ENCODE results near the gene MGME1.
"Not testable (repeated sequence)": the region's sequence is repeated elsewhere in the genome, so short reads cannot be mapped to it uniquely, and the experiment has no call there.

Gene MGME1

DNA sequence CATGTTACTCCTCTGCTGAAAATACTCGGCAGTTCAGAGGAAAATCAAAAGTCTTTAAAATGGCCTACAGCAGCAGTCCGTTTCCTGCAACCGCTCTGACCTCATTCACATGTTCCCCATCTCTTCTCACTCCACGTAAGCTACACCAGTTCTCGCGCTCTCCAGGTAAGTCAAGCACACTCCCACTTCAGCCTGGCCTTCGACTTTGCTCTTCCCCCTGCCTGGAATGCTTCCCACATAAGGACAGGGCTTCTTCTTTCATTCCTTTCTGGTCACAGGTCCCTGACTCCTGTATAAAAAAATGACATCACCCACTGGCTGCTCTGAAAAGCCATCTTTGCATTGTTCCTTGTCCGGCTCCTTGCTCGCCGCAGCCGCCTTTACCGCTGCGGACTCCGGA, 42.7 kb downstream of the MGME1 start:
- H3K9ac ChIP-seq (ENCODE audit: low read depth, low read length), result no peak overlapping the region
- H3K4me3 ChIP-seq (ENCODE audit: low read depth, low read length), result no peak overlapping the region
- H3K27ac ChIP-seq (ENCODE audit: low read depth, low read length), result no peak overlapping the region
- H3K27me3 ChIP-seq (ENCODE audit: control insufficient read depth, insufficient read depth, low read length), result no peaks in the 10 kb centered on the region
- H3K36me3 ChIP-seq (ENCODE audit: control insufficient read depth, insufficient read depth, low read length), result no peaks in the 10 kb centered on the region
- H3K4me1 ChIP-seq (ENCODE audit: control insufficient read depth, insufficient read depth, low read length), result no peaks in the 10 kb centered on the region
- no peaks in the 10 kb centered on the region for H3K9me3 ChIP-seq (ENCODE audit: control insufficient read depth, insufficient read depth, low read length)

GRCh38 chr20:18011951-18012645, 43.3 kb downstream of the MGME1 start:
- H3K27ac ChIP-seq (ENCODE audit: low read depth, low read length), result no peak overlapping the region
- H3K4me3 ChIP-seq (ENCODE audit: low read depth, low read length), result no peak overlapping the region
- H3K9me3 ChIP-seq (ENCODE audit: control insufficient read depth, insufficient read depth, low read length), result no peaks in the 10 kb centered on the region
- no peak overlapping the region for H3K9ac ChIP-seq (ENCODE audit: low read depth, low read length)
- no peaks in the 10 kb centered on the region for H3K36me3 ChIP-seq (ENCODE audit: control insufficient read depth, insufficient read depth, low read length)
- no peaks in the 10 kb centered on the region for H3K4me1 ChIP-seq (ENCODE audit: control insufficient read depth, insufficient read depth, low read length)
- H3K27me3 ChIP-seq (ENCODE audit: control insufficient read depth, insufficient read depth, low read length), result no peaks in the 10 kb centered on the region

DNA sequence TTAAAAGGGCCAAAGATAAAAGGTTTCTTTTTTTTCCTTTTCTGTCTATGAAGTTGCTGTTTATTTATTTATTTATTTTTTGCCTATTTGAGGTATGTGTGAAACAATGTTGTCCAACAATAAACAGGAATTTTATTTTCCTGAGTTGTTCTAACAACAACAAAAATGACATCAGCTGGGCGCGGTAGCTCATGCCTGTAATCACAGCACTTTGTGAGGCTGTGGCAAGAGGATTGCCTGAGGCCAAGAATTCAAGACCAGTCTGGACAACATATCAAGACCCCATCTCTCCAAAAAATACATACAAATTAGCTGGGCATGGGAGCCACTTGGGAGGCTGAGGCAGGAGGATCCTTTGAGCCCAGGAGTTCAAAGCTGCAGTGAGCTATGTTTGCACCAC, 44.1 kb downstream of the MGME1 start:
- H3K36me3 ChIP-seq (ENCODE audit: control insufficient read depth, insufficient read depth, low read length), result no peaks in the 10 kb centered on the region
- no peaks in the 10 kb centered on the region for H3K27me3 ChIP-seq (ENCODE audit: control insufficient read depth, insufficient read depth, low read length)
- H3K9ac ChIP-seq (ENCODE audit: low read depth, low read length), result no peak overlapping the region
- no peak overlapping the region for H3K27ac ChIP-seq (ENCODE audit: low read depth, low read length)
- H3K9me3 ChIP-seq (ENCODE audit: control insufficient read depth, insufficient read depth, low read length), result no peaks in the 10 kb centered on the region
- no peaks in the 10 kb centered on the region for H3K4me1 ChIP-seq (ENCODE audit: control insufficient read depth, insufficient read depth, low read length)
- H3K4me3 ChIP-seq (ENCODE audit: low read depth, low read length), result no peak overlapping the region

DNA sequence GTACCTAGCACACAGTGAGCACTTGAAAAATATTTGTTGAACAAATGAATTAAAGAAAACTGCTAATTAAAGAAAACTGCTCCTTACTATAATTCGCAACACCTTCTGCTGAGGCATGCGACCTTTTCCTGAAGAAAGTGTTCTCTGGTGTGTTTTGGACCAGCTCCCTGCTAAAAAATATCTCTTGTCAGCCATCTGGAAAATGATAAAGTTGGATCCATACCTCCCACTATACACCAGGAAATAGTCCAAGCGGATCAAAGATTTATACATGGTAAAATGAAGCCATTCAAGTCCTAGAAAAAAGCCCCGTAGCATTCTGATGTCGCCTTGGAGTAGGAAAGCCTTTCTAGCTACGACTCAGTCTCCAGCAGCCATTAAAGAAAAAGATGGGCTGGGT, 45.6 kb downstream of the MGME1 start:
- no peak overlapping the region for H3K9ac ChIP-seq (ENCODE audit: low read depth, low read length)
- no peaks in the 10 kb centered on the region for H3K9me3 ChIP-seq (ENCODE audit: control insufficient read depth, insufficient read depth, low read length)
- no peaks in the 10 kb centered on the region for H3K36me3 ChIP-seq (ENCODE audit: control insufficient read depth, insufficient read depth, low read length)
- no peaks in the 10 kb centered on the region for H3K27me3 ChIP-seq (ENCODE audit: control insufficient read depth, insufficient read depth, low read length)
- H3K4me3 ChIP-seq (ENCODE audit: low read depth, low read length), result no peak overlapping the region
- no peaks in the 10 kb centered on the region for H3K4me1 ChIP-seq (ENCODE audit: control insufficient read depth, insufficient read depth, low read length)
- no peak overlapping the region for H3K27ac ChIP-seq (ENCODE audit: low read depth, low read length)

DNA sequence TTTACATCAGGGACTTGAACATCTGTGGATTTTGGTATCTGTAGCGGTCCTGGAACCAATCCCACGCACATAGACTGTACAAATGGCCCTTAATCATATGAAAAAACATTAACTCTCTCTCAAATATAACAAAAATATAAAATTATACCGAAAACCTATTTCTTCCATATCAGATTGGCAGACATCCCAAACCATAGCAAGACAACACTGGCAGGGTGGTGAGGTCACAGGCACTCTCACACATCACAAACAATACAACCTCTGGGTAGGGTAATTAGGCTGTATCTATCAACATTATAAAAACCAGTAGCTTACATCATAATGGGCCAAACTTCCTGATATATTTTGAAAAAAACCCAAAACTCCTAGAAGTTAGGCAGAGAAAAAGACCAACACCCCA, 48.0 kb downstream of the MGME1 start:
- peaks cover 4% of the 10 kb centered on the region for H3K36me3 ChIP-seq (ENCODE audit: control insufficient read depth, insufficient read depth, low read length)
- no peak overlapping the region for H3K9ac ChIP-seq (ENCODE audit: low read depth, low read length)
- H3K9me3 ChIP-seq (ENCODE audit: control insufficient read depth, insufficient read depth, low read length), result no peaks in the 10 kb centered on the region
- no peak overlapping the region for H3K27ac ChIP-seq (ENCODE audit: low read depth, low read length)
- no peak overlapping the region for H3K4me3 ChIP-seq (ENCODE audit: low read depth, low read length)
- no peaks in the 10 kb centered on the region for H3K4me1 ChIP-seq (ENCODE audit: control insufficient read depth, insufficient read depth, low read length)
- H3K27me3 ChIP-seq (ENCODE audit: control insufficient read depth, insufficient read depth, low read length), result no peaks in the 10 kb centered on the region

DNA sequence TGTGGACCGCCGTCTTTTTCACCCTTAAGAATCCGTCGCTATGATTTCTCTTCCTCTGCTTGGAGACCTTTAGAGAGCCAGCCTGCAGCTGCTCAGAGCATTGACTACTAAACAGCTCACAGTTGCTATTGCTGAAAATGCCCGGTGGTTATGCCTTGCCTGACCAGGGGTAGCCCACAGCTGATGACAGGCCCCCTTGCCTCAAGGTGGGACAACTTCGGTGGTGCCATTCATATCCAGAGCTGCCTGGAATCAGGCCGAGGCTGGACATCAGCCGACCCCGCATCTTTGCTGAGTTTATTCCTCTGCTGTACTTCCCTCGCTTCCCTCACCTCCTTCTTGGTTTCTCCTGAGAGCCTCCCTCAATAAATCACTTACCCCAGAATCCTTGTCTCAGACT, 49.3 kb downstream of the MGME1 start:
- Histone ChIP-seq H3K27me3 (ENCODE audit: control insufficient read depth, insufficient read depth, low read length) (no peaks in the 10 kb centered on the region), H3K4me3 (ENCODE audit: low read depth, low read length) (no peak overlapping the region), H3K27ac (ENCODE audit: low read depth, low read length) (no peak overlapping the region), H3K9me3 (ENCODE audit: control insufficient read depth, insufficient read depth, low read length) (no peaks in the 10 kb centered on the region; the same call in 1 of the 2 replicates), H3K4me1 (ENCODE audit: control insufficient read depth, insufficient read depth, low read length) (no peaks in the 10 kb centered on the region), H3K36me3 (ENCODE audit: control insufficient read depth, insufficient read depth, low read length) (peaks cover 18% of the 10 kb centered on the region), H3K9ac (ENCODE audit: low read depth, low read length) (no peak overlapping the region)

- H3K27me3 ChIP-seq (ENCODE audit: control insufficient read depth, insufficient read depth, low read length), result no peaks in the 10 kb centered on the region
- H3K36me3 ChIP-seq (ENCODE audit: control insufficient read depth, insufficient read depth, low read length), result peaks cover 25% of the 10 kb centered on the region
- H3K9me3 ChIP-seq (ENCODE audit: control insufficient read depth, insufficient read depth, low read length), result no peaks in the 10 kb centered on the region; the same call in 1 of the 2 replicates
- no peak overlapping the region for H3K9ac ChIP-seq (ENCODE audit: low read depth, low read length)
- H3K4me1 ChIP-seq (ENCODE audit: control insufficient read depth, insufficient read depth, low read length), result no peaks in the 10 kb centered on the region
- H3K27ac ChIP-seq (ENCODE audit: low read depth, low read length), result no peak overlapping the region
- H3K4me3 ChIP-seq (ENCODE audit: low read depth, low read length), result no peak overlapping the region
Measured at GRCh38 chr20:18019068-18019467, 50.2 kb downstream of the MGME1 start.

DNA sequence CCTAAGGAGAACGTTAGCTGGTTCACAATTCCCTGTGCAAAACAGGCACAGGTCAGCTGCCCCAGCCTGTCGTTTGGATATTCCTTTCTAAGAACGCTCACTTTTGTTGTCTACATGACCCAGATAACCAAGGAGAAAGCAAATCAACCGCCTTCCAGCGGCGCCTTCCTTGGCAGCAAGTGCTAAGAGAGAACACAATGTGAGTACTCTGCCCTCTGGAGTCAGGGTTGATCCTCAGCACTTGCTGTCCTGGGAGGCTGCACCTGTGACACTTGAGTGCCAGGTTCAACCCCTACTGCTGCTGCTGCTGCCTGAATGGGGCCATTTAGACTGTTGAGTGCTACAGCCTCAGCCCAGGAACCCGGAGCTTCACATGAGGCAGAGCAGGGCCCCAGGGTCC, 52.1 kb downstream of the MGME1 start:
- H3K36me3 ChIP-seq (ENCODE audit: control insufficient read depth, insufficient read depth, low read length), result peaks cover 32% of the 10 kb centered on the region
- H3K4me1 ChIP-seq (ENCODE audit: control insufficient read depth, insufficient read depth, low read length), result no peaks in the 10 kb centered on the region
- H3K9ac ChIP-seq (ENCODE audit: low read depth, low read length), result no peak overlapping the region
- H3K27me3 ChIP-seq (ENCODE audit: control insufficient read depth, insufficient read depth, low read length), result no peaks in the 10 kb centered on the region
- H3K4me3 ChIP-seq (ENCODE audit: low read depth, low read length), result no peak overlapping the region
- H3K9me3 ChIP-seq (ENCODE audit: control insufficient read depth, insufficient read depth, low read length), result no peaks in the 10 kb centered on the region; the same call in 1 of the 2 replicates
- H3K27ac ChIP-seq (ENCODE audit: low read depth, low read length), result no peak overlapping the region

DNA sequence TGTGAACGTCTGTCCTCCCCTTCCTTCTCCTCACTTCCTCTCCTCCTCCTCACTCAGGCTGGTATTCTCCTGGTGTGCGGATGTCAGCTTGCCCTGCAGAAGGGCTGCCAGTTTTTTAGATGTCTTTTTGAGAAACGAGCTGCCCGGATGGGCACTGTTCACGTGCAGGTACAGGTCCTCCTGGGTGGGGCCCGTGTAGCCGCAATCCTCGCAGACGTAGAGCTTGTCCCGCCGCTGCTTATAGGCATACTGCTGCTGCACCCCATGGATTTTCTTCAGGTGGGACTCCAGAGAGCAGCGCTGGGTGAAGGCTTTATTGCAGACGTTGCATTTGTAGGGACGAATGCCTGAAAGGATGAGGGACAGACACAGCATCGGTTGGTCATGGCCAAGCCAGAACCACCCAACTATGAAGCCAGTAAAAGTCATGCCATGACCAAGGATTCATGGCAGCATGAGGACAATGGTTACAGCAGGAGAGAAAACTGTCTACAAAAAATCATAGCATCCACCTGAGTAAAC, 55.8 kb downstream of the MGME1 start:
- no peak overlapping the region for H3K4me3 ChIP-seq (ENCODE audit: low read depth, low read length)
- H3K27me3 ChIP-seq (ENCODE audit: control insufficient read depth, insufficient read depth, low read length), result no peaks in the 10 kb centered on the region
- no peaks in the 10 kb centered on the region for H3K4me1 ChIP-seq (ENCODE audit: control insufficient read depth, insufficient read depth, low read length)
- H3K27ac ChIP-seq (ENCODE audit: low read depth, low read length), result no peak overlapping the region
- H3K36me3 ChIP-seq (ENCODE audit: control insufficient read depth, insufficient read depth, low read length), result peaks cover 32% of the 10 kb centered on the region
- no peak overlapping the region for H3K9ac ChIP-seq (ENCODE audit: low read depth, low read length)
- H3K9me3 ChIP-seq (ENCODE audit: control insufficient read depth, insufficient read depth, low read length), result no peaks in the 10 kb centered on the region; the same call in 1 of the 2 replicates

- not testable (repeated sequence) for H3K9ac ChIP-seq (ENCODE audit: low read depth, low read length); H3K9me3 ChIP-seq (ENCODE audit: control insufficient read depth, insufficient read depth, low read length); H3K4me3 ChIP-seq (ENCODE audit: low read depth, low read length); H3K4me1 ChIP-seq (ENCODE audit: control insufficient read depth, insufficient read depth, low read length); H3K27me3 ChIP-seq (ENCODE audit: control insufficient read depth, insufficient read depth, low read length); H3K27ac ChIP-seq (ENCODE audit: low read depth, low read length)
- H3K36me3 ChIP-seq (ENCODE audit: control insufficient read depth, insufficient read depth, low read length), result peaks cover 25% of the 10 kb centered on the region
Measured at GRCh38 chr20:18027011-18027410, 58.2 kb downstream of the MGME1 start.

DNA sequence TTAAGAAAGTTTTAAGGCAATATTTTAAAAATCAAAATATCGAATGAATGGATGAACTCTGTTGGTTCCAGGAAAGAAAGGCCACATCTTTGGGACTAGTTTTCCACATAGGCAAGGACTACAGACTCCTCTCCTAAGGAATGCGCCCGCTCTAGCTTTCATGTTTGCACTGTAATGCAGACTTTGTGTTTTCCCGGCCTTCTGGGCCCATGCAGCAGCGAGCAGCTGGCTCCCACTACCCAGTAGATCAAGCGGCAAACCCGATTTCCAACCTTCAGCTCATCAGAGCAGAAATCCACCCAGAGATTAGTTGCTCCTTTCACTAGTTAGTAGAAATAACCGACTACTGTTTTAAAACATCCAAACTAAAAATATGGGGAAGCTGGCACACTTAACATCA, 61.2 kb downstream of the MGME1 start:
- Histone ChIP-seq H3K4me3 (ENCODE audit: low read depth, low read length) (no peak overlapping the region), H3K36me3 (ENCODE audit: control insufficient read depth, insufficient read depth, low read length) (peaks cover 7% of the 10 kb centered on the region; the same call in 1 of the 2 replicates), H3K4me1 (ENCODE audit: control insufficient read depth, insufficient read depth, low read length) (peaks cover 6% of the 10 kb centered on the region; the same call in 1 of the 2 replicates), H3K9ac (ENCODE audit: low read depth, low read length) (no peak overlapping the region), H3K27ac (ENCODE audit: low read depth, low read length) (no peak overlapping the region), H3K27me3 (ENCODE audit: control insufficient read depth, insufficient read depth, low read length) (no peaks in the 10 kb centered on the region), H3K9me3 (ENCODE audit: control insufficient read depth, insufficient read depth, low read length) (no peaks in the 10 kb centered on the region)
